IMR-90 (cell line): ENCODE results near the gene ZMYND10. TPM values are rescaled to one million over a fixed set of nuclear protein-coding genes. Genes with fewer than 3 reads are reported as not detected.
A peak's percentile ranks its signal among the peaks of the same experiment; 100 is the strongest.

ENCODE experiments used
- ATAC-seq: fragments of 200-7000 bp; cut with Tn5 transposase; 2 replicates; pipeline ENCODE4 v1.9.1; 2020; ENCODE audit warnings: low read depth, mild to moderate bottlenecking, moderate library complexity
- BruUV-seq: library from RNA; stranded (reverse); fragments of 400-500 nt; replicated peaks from 2 replicates; lab custom pipeline; 2021; lab: Mats Ljungman, UMichigan
- CTCF ChIA-PET: fragments of 300-600 bp; formaldehyde crosslinking; extraction: SDS; loops from one replicate; lab custom pipeline; 2021; ENCODE audit warnings: antibody characterized with exemption; lab: Yijun Ruan, JAX
- POLR2A ChIA-PET: fragments of 300-600 bp; sonication (Branson Sonifier 250); formaldehyde crosslinking; loops from one replicate; lab custom pipeline; 2022; ENCODE audit warnings: antibody characterized with exemption; ENCODE audit not compliant: unreplicated experiment; lab: Charles Lee
- DNase-seq: peaks from one replicate; pipeline ENCODE4 v3.0.0; 2013
- H2AFZ ChIP-seq: replicated peaks from 2 replicates; pipeline ENCODE3; 2013; ENCODE audit warnings: low read length, mild to moderate bottlenecking; ENCODE audit not compliant: poor library complexity
- H2AK5ac ChIP-seq: 2 replicates; pipeline ENCODE4 v1.6.1; 2013; ENCODE audit warnings: low read depth, low read length, inconsistent platforms
- H2AK9ac ChIP-seq: replicated peaks from 2 replicates; pipeline ENCODE3; 2013; ENCODE audit warnings: mild to moderate bottlenecking, low read depth, low read length, moderate library complexity; ENCODE audit not compliant: poor library complexity
- H2BK120ac ChIP-seq: 2 replicates; pipeline ENCODE4 v1.6.1; 2013; ENCODE audit warnings: low read depth, low read length, inconsistent platforms
- H2BK15ac ChIP-seq: 3 replicates; pipeline ENCODE4 v1.6.1; 2013; ENCODE audit warnings: low read depth, low read length, inconsistent platforms
- H2BK20ac ChIP-seq: 2 replicates; pipeline ENCODE4 v1.6.1; 2013; ENCODE audit warnings: low read depth, mild to moderate bottlenecking, inconsistent platforms, low read length, moderate library complexity
- H2BK5ac ChIP-seq: 2 replicates; pipeline ENCODE4 v1.6.1; 2013; ENCODE audit warnings: mild to moderate bottlenecking, low read depth, low read length, inconsistent platforms; ENCODE audit not compliant: poor library complexity, severe bottlenecking
- H3K14ac ChIP-seq: replicated peaks from 2 replicates; pipeline ENCODE4 v1.6.1; 2013; ENCODE audit warnings: low read depth, low read length, inconsistent platforms
- H3K18ac ChIP-seq: 2 replicates; pipeline ENCODE4 v1.6.1; 2013; ENCODE audit warnings: low read depth, low read length, control low read depth
- H3K23ac ChIP-seq: 2 replicates; pipeline ENCODE4 v1.6.1; 2013; ENCODE audit warnings: low read depth, low read length, inconsistent platforms
- H3K27ac ChIP-seq: 2 replicates; pipeline ENCODE4 v1.5.1; 2013; ENCODE audit warnings: mild to moderate bottlenecking, control low read depth, low read length; ENCODE audit not compliant: insufficient read depth
- H3K27me3 ChIP-seq: 2 replicates; pipeline ENCODE4 v1.6.1; 2013; ENCODE audit warnings: low read length; ENCODE audit not compliant: control insufficient read depth, insufficient read depth
- H3K36me3 ChIP-seq: 2 replicates; pipeline ENCODE4 v1.6.1; 2013; ENCODE audit warnings: low read length, mixed read lengths; ENCODE audit not compliant: control insufficient read depth, insufficient read depth
- H3K4ac ChIP-seq: 2 replicates; pipeline ENCODE4 v1.6.1; 2013; ENCODE audit warnings: low read depth, low read length, inconsistent platforms
- H3K4me1 ChIP-seq: 2 replicates; pipeline ENCODE4 v1.6.1; 2013; ENCODE audit warnings: low read length, mixed read lengths; ENCODE audit not compliant: control insufficient read depth, insufficient read depth
- H3K4me2 ChIP-seq: 2 replicates; pipeline ENCODE4 v1.6.1; 2013; ENCODE audit warnings: low read depth, mild to moderate bottlenecking, control low read depth, low read length, moderate library complexity
- H3K4me3 ChIP-seq: 2 replicates; pipeline ENCODE4 v1.5.1; 2013; ENCODE audit warnings: low read depth, mild to moderate bottlenecking, control low read depth, low read length, moderate library complexity; ENCODE audit not compliant: insufficient read depth
- H3K56ac ChIP-seq: 2 replicates; pipeline ENCODE4 v1.6.1; 2013; ENCODE audit warnings: low read length, inconsistent platforms; ENCODE audit not compliant: insufficient read depth; ENCODE audit errors: extremely low read depth
- H3K79me1 ChIP-seq, 2 experiments: 2 replicates each; pipeline ENCODE4 v1.6.1; 2013; ENCODE audit warnings: low read length in 2 of 2, inconsistent platforms in 1 of 2, low read depth in 1 of 2
- H3K9ac ChIP-seq: 2 replicates; pipeline ENCODE4 v1.6.1; 2013; ENCODE audit warnings: low read depth, low read length, control low read depth
- H3K9me1 ChIP-seq: 2 replicates; pipeline ENCODE4 v1.6.1; 2013; ENCODE audit warnings: low read length, inconsistent platforms; ENCODE audit not compliant: insufficient read depth
- H3K9me3 ChIP-seq: 2 replicates; pipeline ENCODE4 v1.6.1; 2013; ENCODE audit warnings: low read length; ENCODE audit not compliant: control insufficient read depth, insufficient read depth
- H4K20me1 ChIP-seq: 2 replicates; pipeline ENCODE4 v1.6.1; 2013; ENCODE audit warnings: low read length, inconsistent platforms; ENCODE audit not compliant: insufficient read depth
- H4K5ac ChIP-seq: 2 replicates; pipeline ENCODE4 v1.6.1; 2013; ENCODE audit warnings: mild to moderate bottlenecking, low read depth, low read length, control low read depth
- H4K8ac ChIP-seq, 2 experiments: 2 replicates each; pipeline ENCODE4 v1.6.1; 2013; ENCODE audit warnings: low read depth in 2 of 2, low read length in 2 of 2, control low read depth in 1 of 2, inconsistent platforms in 1 of 2
- H4K91ac ChIP-seq: 2 replicates; pipeline ENCODE4 v1.6.1; 2013; ENCODE audit warnings: low read depth, low read length, inconsistent platforms; ENCODE audit not compliant: insufficient read depth
- CEBPB ChIP-seq: IDR thresholded peaks from 2 replicates; pipeline ENCODE4 v1.6.1; 2012; ENCODE audit warnings: low read depth, low read length, improper control_type of control experiment
- CHD1 ChIP-seq: IDR thresholded peaks from 2 replicates; pipeline ENCODE4 v1.6.1; 2012; ENCODE audit warnings: low read depth, low read length, improper control_type of control experiment
- ELK1 ChIP-seq: fragments of 150-350 bp; IDR thresholded peaks from 2 replicates; pipeline ENCODE4 v1.6.1; 2016; ENCODE audit warnings: low read depth, mild to moderate bottlenecking, low read length, moderate library complexity, borderline replicate concordance
- FOS ChIP-seq: fragments of 150-350 bp; IDR thresholded peaks from 2 replicates; pipeline ENCODE4 v1.6.1; 2016; ENCODE audit warnings: low read depth, low read length
- MAZ ChIP-seq: IDR thresholded peaks from 2 replicates; pipeline ENCODE4 v1.6.1; 2012; ENCODE audit warnings: low read depth, mild to moderate bottlenecking, low read length, improper control_type of control experiment, moderate library complexity, borderline replicate concordance
- POLR2A ChIP-seq: IDR thresholded peaks from 2 replicates; pipeline ENCODE4 v1.6.1; 2012; ENCODE audit warnings: mild to moderate bottlenecking, low read depth, low read length
- RAD21 ChIP-seq: IDR thresholded peaks from 2 replicates; pipeline ENCODE4 v1.6.1; 2012; ENCODE audit warnings: low read length, improper control_type of control experiment
- RFX5 ChIP-seq: IDR thresholded peaks from 2 replicates; pipeline ENCODE4 v1.8.0; 2012; ENCODE audit warnings: low read depth, mild to moderate bottlenecking, low read length, moderate library complexity
- USF2 ChIP-seq: fragments of 150-350 bp; IDR thresholded peaks from 2 replicates; pipeline ENCODE4 v1.6.1; 2017; ENCODE audit warnings: mild to moderate bottlenecking, antibody characterized with exemption, low read length, low read depth
- WGBS, 2 experiments: methylation state at CpG; one replicate each; pipeline versions ENCODE4 v1.1.5 to v1.1.7; 2013; ENCODE audit warnings: missing lambda C conversion rate in 2 of 2; ENCODE audit not compliant: insufficient read length in 1 of 2; ENCODE audit errors: extremely low coverage in 2 of 2; 5-methylcytosine and 5-hydroxymethylcytosine counted together
- dilution Hi-C: fragments of 300-500 bp; cut with HindIII; formaldehyde crosslinking; loops from one replicate; pipeline ENCODE4 v1.14.3; 2018; ENCODE audit warnings: low sequenced_read_pairs; ENCODE audit not compliant: unreplicated experiment
- in situ Hi-C: fragments of 300-500 bp; cut with MboI; formaldehyde crosslinking; loops from 3 replicates; pipeline ENCODE4 v1.14.3; 2019; ENCODE audit warnings: low sequenced_read_pairs, inconsistent platforms, mixed read lengths
- intact Hi-C: fragments of 100-400 bp; cut with micrococcal nuclease; formaldehyde crosslinking; loops from 2 replicates; pipeline ENCODE4 v1.10.0; 2022
- polyA plus RNA-seq, 3 experiments: library from polyadenylated mRNA; depleted of rRNA; stranded (reverse); fragments of >200 nt; gene quantifications; 2 replicates each; pipeline ENCODE4 v1.2.3, GENCODE V29; 2012; ENCODE audit warnings: low replicate concordance in 1 of 3
- total RNA-seq: library from RNA; depleted of rRNA; stranded (reverse); fragments of >200 nt; gene quantifications from 2 replicates; pipeline ENCODE4 v1.2.3, GENCODE V29; 2012
- TF ChIP-seq, protein P1 (sequence below): conservative IDR thresholded peaks from 2 replicates; pipeline ENCODE4 v1.5.1; 2012; ENCODE audit warnings: mild to moderate bottlenecking, low read depth, low read length, improper control_type of control experiment

The ZMYND10 gene
- total and polyA plus RNA-seq, 2 of the 4 experiments (the other 2 are of a cell fraction): 1.1 to 1.4 TPM

DNA sequence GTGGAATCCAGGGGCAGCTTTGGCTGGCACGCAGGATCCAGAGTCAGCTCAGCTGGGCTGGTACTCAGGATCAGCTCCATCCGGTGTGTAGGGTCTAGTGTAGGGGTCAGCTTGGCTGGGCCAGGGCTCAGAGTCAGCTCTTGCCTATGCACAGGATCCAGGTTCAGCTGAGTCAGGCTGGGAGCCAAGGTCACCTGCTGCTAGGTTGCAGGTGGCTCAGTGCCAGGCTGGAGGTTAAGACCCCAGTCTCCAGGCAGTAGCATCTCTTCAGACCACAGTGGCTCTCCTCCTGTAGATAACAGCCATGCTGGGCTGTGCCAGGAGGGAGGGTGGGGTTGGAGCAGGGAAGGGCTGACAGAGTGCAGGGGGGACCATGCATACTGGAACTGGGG, 48.2 kb downstream of the ZMYND10 start:
- no peak overlapping the region for H3K27ac ChIP-seq
- no peak overlapping the region for H2BK120ac ChIP-seq
- H4K5ac ChIP-seq: no peak overlapping the region
- no peak overlapping the region for H3K56ac ChIP-seq
- in situ Hi-C loops: no loop called here
- no peak overlapping the region for H2BK5ac ChIP-seq
- no peak overlapping the region for H3K18ac ChIP-seq
- H3K27me3 ChIP-seq: no peaks in the 10 kb centered on the region
- no peaks in the 10 kb centered on the region for H3K9me3 ChIP-seq
- TF ChIP-seq RAD21: no peak
- no peak for TF ChIP-seq RFX5
- no peak for TF ChIP-seq FOS
- TF ChIP-seq POLR2A: no peak
- TF ChIP-seq, protein P1, sequence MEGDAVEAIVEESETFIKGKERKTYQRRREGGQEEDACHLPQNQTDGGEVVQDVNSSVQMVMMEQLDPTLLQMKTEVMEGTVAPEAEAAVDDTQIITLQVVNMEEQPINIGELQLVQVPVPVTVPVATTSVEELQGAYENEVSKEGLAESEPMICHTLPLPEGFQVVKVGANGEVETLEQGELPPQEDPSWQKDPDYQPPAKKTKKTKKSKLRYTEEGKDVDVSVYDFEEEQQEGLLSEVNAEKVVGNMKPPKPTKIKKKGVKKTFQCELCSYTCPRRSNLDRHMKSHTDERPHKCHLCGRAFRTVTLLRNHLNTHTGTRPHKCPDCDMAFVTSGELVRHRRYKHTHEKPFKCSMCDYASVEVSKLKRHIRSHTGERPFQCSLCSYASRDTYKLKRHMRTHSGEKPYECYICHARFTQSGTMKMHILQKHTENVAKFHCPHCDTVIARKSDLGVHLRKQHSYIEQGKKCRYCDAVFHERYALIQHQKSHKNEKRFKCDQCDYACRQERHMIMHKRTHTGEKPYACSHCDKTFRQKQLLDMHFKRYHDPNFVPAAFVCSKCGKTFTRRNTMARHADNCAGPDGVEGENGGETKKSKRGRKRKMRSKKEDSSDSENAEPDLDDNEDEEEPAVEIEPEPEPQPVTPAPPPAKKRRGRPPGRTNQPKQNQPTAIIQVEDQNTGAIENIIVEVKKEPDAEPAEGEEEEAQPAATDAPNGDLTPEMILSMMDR: no peak
- TF ChIP-seq CEBPB: no peak
- TF ChIP-seq CHD1: no peak
- TF ChIP-seq ELK1: no peak
- no peak for TF ChIP-seq USF2
- TF ChIP-seq MAZ: no peak
- CTCF ChIA-PET: no interaction called here
- no peak overlapping the region for H2AK5ac ChIP-seq
- no peak overlapping the region for H3K9ac ChIP-seq
- H3K4me3 ChIP-seq: no peak overlapping the region
- H3K4me2 ChIP-seq: no peak overlapping the region
- no peak overlapping the region for H3K23ac ChIP-seq
- H3K79me1 ChIP-seq: peaks cover 13 to 31% of the 10 kb centered on the region in 2 experiments; a peak in 3 of 4 replicates
- WGBS, 2 experiments: 85% methylated on average over 2 of the region's 2 CpGs; no CpG with 5 or more reads in 1 of the 2 experiments
- DNase-seq (no peak), ATAC-seq (no peak)
- no peak overlapping the region for H4K8ac ChIP-seq
- no peak overlapping the region for H2BK20ac ChIP-seq
- no peak overlapping the region for H4K91ac ChIP-seq
- no peak overlapping the region for H2BK15ac ChIP-seq
- POLR2A ChIA-PET: no interaction called here
- H3K4ac ChIP-seq: no peak overlapping the region; the same call in 1 of the 2 replicates
- no peaks in the 10 kb centered on the region for H4K20me1 ChIP-seq
- H3K9me1 ChIP-seq: peaks cover 17% of the 10 kb centered on the region
- no peak overlapping the region for H3K14ac ChIP-seq
- peaks cover 17% of the 10 kb centered on the region for H3K4me1 ChIP-seq
- dilution Hi-C loops: no loop called here
- no peaks in the 10 kb centered on the region for H3K36me3 ChIP-seq
- no TSS peak for BruUV-seq
- H2AK9ac ChIP-seq: peak overlapping the region; percentile 26
- intact Hi-C loops: no loop called here
- no peak overlapping the region for H2AFZ ChIP-seq
